Loucy (cell line): ENCODE data around the gene EGLN2.
"Not testable (repeated sequence)": the region's sequence is repeated elsewhere in the genome, so short reads cannot be mapped to it uniquely, and the experiment has no call there.

Experiments used
- H2AFZ ChIP-seq: fragments of 200-600 bp; sonication (generic); 2 replicates; pipeline ENCODE4 v1.6.0; 2016; ENCODE audit warnings: antibody characterized with exemption, mild to moderate bottlenecking, low read length, moderate library complexity
- H3F3A ChIP-seq: fragments of 200-600 bp; 2 replicates; pipeline ENCODE4 v1.6.0; 2016; ENCODE audit warnings: antibody characterized with exemption, low read depth, mild to moderate bottlenecking
- H3K27me3 ChIP-seq: fragments of 200-600 bp; sonication (generic); 2 replicates; pipeline ENCODE4 v1.6.1; 2014; ENCODE audit warnings: low read length, mild to moderate bottlenecking; ENCODE audit not compliant: insufficient read depth, poor library complexity, severe bottlenecking
- H3K36me3 ChIP-seq: fragments of 200-600 bp; sonication (generic); 2 replicates; pipeline ENCODE4 v1.6.1; 2016; ENCODE audit warnings: low read length; ENCODE audit not compliant: insufficient read depth
- H3K4me1 ChIP-seq: fragments of 200-600 bp; sonication (generic); 2 replicates; pipeline ENCODE4 v1.5.1; 2014; ENCODE audit warnings: low read length, mild to moderate bottlenecking; ENCODE audit not compliant: insufficient read depth, poor library complexity, severe bottlenecking
- H3K4me2 ChIP-seq: fragments of 200-600 bp; sonication (generic); 2 replicates; pipeline ENCODE4 v1.6.0; 2014; ENCODE audit warnings: antibody characterized with exemption, low read length, low read depth, mild to moderate bottlenecking; ENCODE audit not compliant: poor library complexity, severe bottlenecking
- H3K4me3 ChIP-seq: fragments of 200-600 bp; sonication (generic); 2 replicates; pipeline ENCODE4 v1.5.1; 2014; ENCODE audit warnings: low read length, mild to moderate bottlenecking, mixed read lengths; ENCODE audit not compliant: poor library complexity, severe bottlenecking
- H3K79me2 ChIP-seq: fragments of 200-600 bp; sonication (generic); 2 replicates; pipeline ENCODE4 v1.6.1; 2014; ENCODE audit warnings: low read length; ENCODE audit not compliant: insufficient read depth
- H3K9ac ChIP-seq: fragments of 200-600 bp; sonication (generic); 2 replicates; pipeline ENCODE4 v1.6.0; 2014; ENCODE audit warnings: mild to moderate bottlenecking, low read depth, low read length, moderate library complexity; ENCODE audit not compliant: poor library complexity, severe bottlenecking
- H3K9me2 ChIP-seq: fragments of 200-600 bp; sonication (generic); replicated peaks from 2 replicates; pipeline ENCODE4 v1.6.1; 2016; ENCODE audit warnings: low read depth, low read length, mixed read lengths
- H3K9me3 ChIP-seq: fragments of 200-600 bp; sonication (generic); 2 replicates; pipeline ENCODE4 v1.6.1; 2014; ENCODE audit warnings: mild to moderate bottlenecking, antibody characterized with exemption, low read length, low read depth; ENCODE audit not compliant: insufficient read depth
- H4K20me1 ChIP-seq: fragments of 200-600 bp; sonication (generic); 2 replicates; pipeline ENCODE4 v1.6.0; 2014; ENCODE audit warnings: antibody characterized with exemption, low read length, mild to moderate bottlenecking; ENCODE audit not compliant: insufficient read depth, poor library complexity, severe bottlenecking
- EZH2phosphoT487 ChIP-seq: fragments of 200-600 bp; IDR thresholded peaks from 2 replicates; pipeline ENCODE4 v1.6.1; 2018; ENCODE audit warnings: antibody characterized with exemption, mild to moderate bottlenecking, moderate library complexity, borderline replicate concordance
- TF ChIP-seq, protein P1 (sequence below): fragments of 200-600 bp; sonication (generic); conservative IDR thresholded peaks from 2 replicates; pipeline ENCODE4 v1.5.1; 2014; ENCODE audit warnings: mild to moderate bottlenecking, antibody characterized with exemption, low read length

The EGLN2 gene

GRCh38 chr19:40818480-40819399 lies 19.7 kb downstream of the EGLN2 start:
- not testable (repeated sequence) for H3K79me2 ChIP-seq, H3F3A ChIP-seq, H3K9me2 ChIP-seq, H3K9me3 ChIP-seq, H3K4me1 ChIP-seq, H4K20me1 ChIP-seq, H3K4me3 ChIP-seq, H3K27me3 ChIP-seq, H2AFZ ChIP-seq, H3K9ac ChIP-seq, H3K36me3 ChIP-seq
- peak overlapping the region; percentile 34 for H3K4me2 ChIP-seq
- TF ChIP-seq, protein P1, sequence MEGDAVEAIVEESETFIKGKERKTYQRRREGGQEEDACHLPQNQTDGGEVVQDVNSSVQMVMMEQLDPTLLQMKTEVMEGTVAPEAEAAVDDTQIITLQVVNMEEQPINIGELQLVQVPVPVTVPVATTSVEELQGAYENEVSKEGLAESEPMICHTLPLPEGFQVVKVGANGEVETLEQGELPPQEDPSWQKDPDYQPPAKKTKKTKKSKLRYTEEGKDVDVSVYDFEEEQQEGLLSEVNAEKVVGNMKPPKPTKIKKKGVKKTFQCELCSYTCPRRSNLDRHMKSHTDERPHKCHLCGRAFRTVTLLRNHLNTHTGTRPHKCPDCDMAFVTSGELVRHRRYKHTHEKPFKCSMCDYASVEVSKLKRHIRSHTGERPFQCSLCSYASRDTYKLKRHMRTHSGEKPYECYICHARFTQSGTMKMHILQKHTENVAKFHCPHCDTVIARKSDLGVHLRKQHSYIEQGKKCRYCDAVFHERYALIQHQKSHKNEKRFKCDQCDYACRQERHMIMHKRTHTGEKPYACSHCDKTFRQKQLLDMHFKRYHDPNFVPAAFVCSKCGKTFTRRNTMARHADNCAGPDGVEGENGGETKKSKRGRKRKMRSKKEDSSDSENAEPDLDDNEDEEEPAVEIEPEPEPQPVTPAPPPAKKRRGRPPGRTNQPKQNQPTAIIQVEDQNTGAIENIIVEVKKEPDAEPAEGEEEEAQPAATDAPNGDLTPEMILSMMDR, result 0 out of 2 replicates have a peak, but pooled peaks have one; percentile 34

DNA sequence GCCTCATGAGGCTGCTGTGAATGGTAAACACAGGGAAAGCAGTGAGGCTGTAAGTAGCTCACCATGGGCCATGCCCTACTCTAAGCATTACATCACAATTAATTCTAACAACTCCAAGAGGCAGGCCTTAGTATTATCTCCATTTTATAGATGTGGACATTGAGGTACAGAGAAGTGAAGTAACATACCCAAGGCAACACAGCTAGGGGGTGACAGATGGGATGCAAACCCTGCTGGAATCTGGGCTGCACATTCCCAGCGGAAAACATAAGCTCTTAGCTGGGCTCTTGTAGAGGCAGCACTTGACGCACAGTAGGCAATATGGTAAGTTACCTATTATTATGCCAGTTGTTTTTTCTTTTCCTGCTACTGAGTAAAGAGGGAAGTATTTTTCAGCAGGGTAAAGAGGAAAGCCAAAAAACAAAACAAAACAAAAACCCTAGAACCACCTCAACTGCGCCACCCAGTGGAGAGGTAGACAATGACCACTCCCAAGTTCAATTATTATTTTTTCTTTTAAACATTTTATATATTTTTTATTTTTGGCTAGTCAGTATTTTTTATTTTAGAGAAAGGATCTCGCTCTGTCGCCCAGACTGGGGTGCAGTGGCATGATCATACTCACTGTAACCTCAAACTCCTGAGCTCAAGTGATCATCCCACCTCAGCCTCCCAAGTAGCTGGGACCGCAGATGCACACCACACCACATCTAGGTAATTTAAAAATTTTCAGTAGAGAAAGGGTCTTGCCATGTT lies 20.7 kb downstream of the EGLN2 start:
- not testable (repeated sequence) for H3K4me2 ChIP-seq, H4K20me1 ChIP-seq, H3K9me2 ChIP-seq, H2AFZ ChIP-seq, H3K9ac ChIP-seq, H3K9me3 ChIP-seq, H3K4me1 ChIP-seq, H3F3A ChIP-seq, H3K36me3 ChIP-seq, H3K27me3 ChIP-seq, H3K79me2 ChIP-seq, H3K4me3 ChIP-seq
- TF ChIP-seq, protein P1, result peak; percentile 61

- no peak overlapping the region for H3K4me2 ChIP-seq
Measured at GRCh38 chr19:40822161-40822560, 23.2 kb downstream of the EGLN2 start.

DNA sequence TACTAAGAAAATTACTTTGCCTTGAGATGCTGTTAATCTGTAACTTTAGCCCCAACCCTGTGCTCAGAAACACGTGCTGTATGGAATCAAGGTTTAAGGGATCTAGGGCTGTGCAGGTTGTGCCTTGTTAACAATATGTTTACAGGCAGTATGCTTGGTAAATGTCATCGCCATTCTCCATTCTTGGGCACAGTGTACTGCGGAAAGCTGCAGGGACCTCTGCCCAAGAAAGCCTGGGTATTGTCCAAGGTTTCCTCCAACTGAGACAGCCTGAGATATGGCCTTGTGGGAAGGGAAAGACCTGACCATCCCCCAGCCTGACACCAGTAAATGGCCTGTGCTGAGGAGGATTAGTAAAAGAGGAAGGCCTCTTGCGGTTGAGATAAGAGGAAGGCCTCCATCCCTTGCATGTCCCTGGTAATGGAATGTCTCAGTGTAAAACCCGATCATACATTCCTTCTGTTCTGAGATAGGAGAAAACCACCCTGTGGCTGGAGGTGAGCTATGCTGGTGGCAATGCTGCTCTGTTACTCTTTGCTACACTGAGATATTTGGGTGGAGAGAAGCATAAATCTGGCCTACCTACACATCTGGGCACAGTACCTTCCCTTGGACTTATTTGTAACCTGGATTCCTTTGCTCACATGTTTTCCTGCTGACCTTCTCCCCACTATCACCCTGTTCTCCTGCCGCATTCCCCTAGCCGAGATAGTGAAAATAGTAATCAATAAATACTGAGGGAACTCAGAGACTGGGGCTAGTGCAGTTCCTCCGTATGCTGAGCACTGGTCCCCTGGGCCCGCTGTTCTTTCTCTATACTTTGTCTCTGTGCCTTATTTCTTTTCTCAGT lies 23.9 kb downstream of the EGLN2 start:
- H3K27me3 ChIP-seq, H3K4me2 ChIP-seq, H3K9ac ChIP-seq, H3K79me2 ChIP-seq, H3K9me3 ChIP-seq, H3K36me3 ChIP-seq, H2AFZ ChIP-seq, H3K9me2 ChIP-seq, H3F3A ChIP-seq, H4K20me1 ChIP-seq, H3K4me3 ChIP-seq, H3K4me1 ChIP-seq: not testable (repeated sequence)

More at GRCh38 chr19:40822161-40822560, 23.2 kb downstream of the EGLN2 start:
- Histone ChIP-seq H3F3A (no peaks in the 10 kb centered on the region), H3K79me2 (no peaks in the 10 kb centered on the region), H3K9ac (no peak overlapping the region), H3K9me2 (no peaks in the 10 kb centered on the region), H4K20me1 (no peaks in the 10 kb centered on the region), H3K36me3 (no peaks in the 10 kb centered on the region; the same call in 1 of the 2 replicates), H2AFZ (no peak overlapping the region), H3K4me3 (no peak overlapping the region), H3K4me1 (no peaks in the 10 kb centered on the region), H3K9me3 (no peaks in the 10 kb centered on the region), H3K27me3 (no peaks in the 10 kb centered on the region)
- TF ChIP-seq, protein P1, result no peak
- no peak for TF ChIP-seq EZH2phosphoT487

DNA sequence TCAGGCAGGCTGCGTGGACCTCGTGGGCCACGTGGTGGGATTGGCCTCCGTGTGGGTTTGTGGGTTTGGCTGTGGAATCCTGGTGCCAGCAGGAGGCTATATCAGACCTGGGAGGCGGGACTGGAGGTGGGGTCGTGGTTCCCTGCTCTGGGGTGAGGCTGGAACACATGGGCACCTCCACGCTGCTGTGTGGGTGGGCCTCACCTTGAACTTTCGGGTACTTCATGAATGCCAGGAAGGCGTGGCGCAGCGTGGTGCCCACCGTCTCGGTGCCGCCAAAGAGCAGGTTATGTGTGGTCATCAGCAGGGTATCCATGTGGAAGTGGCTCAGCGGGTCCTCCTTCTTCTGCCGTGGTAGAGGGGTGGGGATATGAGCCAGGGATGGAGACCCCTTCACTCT lies 25.9 kb downstream of the EGLN2 start:
- H2AFZ ChIP-seq, H3F3A ChIP-seq, H3K9me3 ChIP-seq, H3K9me2 ChIP-seq, H3K4me1 ChIP-seq, H3K9ac ChIP-seq, H4K20me1 ChIP-seq, H3K4me2 ChIP-seq, H3K4me3 ChIP-seq, H3K27me3 ChIP-seq, H3K79me2 ChIP-seq, H3K36me3 ChIP-seq: not testable (repeated sequence)
